Muscle of back (tissue), 11 donors: Measurements from ENCODE around the gene XXYLT1. TPM values are rescaled to one million over a fixed set of nuclear protein-coding genes. Genes with fewer than 3 reads are reported as not detected.
"Not testable (repeated sequence)": the region's sequence is repeated elsewhere in the genome, so short reads cannot be mapped to it uniquely, and the experiment has no call there.

Experiments
- DNase-seq, 3 donors: peaks; one replicate each; pipeline versions ENCODE4 v3.0.0 to v3.0.0-alpha.2; 2013
- polyA plus RNA-seq, 10 donors: library from polyadenylated mRNA; unstranded; fragments of 120-200 nt; gene quantifications; one replicate each; pipeline ENCODE4 v1.2.1, GENCODE V29; 2013; ENCODE audit not compliant: insufficient read length in 10 of 10

Gene XXYLT1
- polyA plus RNA-seq, 10 donors = 17.8 to 32.2 (median 22.8) TPM

GRCh38 chr3:195066441-195066841 lies 204.5 kb downstream of the XXYLT1 start:
- no peak for DNase-seq

DNA sequence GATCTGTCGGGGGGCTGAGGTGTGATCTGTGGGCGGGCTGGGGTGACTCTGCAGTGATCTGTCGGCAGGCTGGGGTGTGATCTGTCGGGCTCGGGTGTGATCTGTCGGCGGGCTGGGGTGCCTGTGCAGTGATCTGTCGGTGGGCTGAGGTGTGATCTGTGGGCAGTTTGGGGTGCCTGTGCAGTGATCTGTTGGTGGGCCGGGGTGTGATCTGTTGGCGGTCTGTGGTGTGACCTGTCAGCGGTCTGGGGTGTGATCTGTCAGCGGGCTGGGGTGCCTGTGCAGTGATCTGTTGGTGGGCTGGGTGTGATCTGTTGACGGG lies 205.1 kb downstream of the XXYLT1 start:
- DNase-seq = no peak

DNA sequence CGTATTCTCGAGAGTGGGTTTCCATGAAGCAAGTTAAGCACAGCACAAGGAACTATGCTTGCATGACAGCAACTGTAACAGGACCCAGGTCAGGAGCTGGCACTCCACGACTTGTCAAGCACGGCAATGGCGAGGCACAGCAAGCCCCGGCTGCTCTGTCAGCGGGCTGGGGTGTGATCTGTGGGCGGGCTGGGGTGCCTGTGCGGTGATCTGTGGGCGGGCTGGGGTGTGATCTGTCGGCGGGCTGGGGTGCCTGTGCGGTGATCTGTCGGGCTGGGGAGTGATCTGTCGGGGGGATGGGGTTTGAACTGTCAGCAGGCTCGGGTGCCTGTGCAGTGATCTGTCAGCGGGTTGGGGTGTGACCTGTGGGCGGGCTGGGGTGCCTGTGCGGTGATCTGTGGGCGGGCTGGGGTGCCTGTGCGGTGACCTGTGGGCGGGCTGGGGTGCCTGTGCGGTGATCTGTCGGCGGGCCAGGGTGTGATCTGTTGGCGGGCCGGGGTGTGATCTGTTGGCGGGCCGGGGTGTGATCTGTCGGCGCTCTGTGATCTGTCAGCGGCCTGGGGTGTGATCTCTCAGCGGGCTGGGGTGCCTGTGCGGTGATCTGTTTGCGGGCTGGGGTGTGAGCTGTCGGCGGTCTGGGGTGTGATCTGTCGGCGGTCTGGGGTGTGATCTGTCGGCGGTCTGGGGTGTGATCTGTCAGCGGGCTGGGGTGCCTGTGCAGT lies 205.7 kb downstream of the XXYLT1 start:
- DNase-seq = no peak

DNA sequence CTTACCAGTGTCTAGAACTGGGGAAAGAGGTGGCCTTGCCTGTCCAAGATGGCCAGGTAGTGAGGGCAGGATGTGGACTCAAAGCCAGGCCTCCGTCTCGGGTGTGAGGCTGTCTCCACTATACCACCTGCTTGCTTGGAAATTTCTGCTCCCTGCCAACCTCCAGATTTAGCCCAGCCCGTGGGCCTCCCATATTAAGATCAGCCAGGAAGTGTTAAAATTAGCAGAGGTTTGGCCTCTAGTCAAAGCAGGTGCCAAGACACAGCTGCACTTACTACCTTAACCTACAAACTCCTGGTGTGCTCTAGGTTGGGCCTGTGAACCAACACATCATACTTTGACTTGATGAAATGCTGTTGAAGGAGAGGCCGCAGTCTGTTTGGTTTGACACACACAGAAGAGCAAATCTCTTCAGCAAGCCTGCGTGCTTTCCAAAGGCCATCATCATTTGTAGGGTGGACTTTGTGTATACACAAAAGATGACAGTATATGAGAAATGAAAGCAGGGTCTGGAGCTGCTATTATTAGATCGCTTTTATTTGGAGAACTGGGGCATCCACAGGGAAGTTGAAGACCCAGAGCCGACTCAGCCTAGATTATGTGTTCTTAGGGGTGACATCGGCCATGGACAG lies 206.5 kb downstream of the XXYLT1 start:
- DNase-seq = peak in 2 of 3 donors; percentile 31 to 43

- DNase-seq = no peak
Observed at GRCh38 chr3:195063581-195064193, 207.3 kb downstream of the XXYLT1 start.

- DNase-seq = no peak
Observed at GRCh38 chr3:195062866-195063540, 208.0 kb downstream of the XXYLT1 start.

GRCh38 chr3:195061756-195062655 lies 209.0 kb downstream of the XXYLT1 start:
- DNase-seq = no peak

- no peak for DNase-seq
Observed at GRCh38 chr3:195060531-195061291, 210.2 kb downstream of the XXYLT1 start.

DNA sequence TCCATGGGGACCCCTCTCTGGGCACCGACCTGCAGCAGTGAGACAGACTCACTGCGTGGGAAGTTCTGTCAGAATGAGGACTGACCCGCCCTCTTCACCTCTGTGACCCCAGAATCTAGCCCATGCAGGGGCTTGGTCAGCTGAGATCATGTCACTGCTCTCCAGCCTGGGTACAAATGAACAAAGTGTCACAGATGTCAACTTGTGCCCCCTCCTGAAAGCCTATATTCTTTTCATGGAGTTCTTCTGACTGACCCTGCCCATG lies 210.8 kb downstream of the XXYLT1 start:
- DNase-seq = no peak

DNA sequence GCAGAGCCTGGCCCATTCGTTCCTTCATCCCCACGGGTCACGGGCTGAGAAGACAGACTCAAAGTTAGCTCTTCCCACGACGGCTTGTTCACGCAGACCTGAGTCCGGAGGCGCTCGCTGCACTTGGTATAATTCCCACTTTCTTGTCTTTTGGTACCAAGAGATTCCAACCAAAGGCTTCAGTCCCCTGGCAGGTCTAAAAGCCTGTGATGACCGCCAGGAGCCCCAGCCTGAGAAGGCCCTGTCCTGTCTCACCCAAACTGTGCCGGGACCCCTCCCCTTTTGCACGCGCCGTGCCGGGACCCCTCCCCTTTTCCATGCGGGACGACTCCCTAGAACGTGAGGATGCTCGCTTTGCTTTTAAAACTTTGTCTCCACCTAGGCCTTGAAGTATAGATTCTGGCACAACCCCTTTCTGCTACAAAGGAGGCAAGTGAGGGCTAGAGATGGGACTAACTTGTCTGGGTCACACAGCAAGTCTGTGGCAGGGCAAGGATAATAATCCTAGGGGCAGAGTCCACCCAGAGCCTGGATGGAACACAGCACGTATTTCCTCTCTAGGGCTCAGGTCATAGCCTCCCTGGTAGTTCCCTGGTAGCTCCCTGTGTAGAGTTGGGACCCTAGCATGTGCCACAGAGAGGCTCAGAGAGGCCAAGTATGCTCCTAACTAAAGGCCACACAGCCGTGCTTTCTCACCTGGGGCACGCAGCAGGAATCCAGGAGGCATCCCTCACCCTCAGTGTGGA lies 211.3 kb downstream of the XXYLT1 start:
- no peak for DNase-seq

DNA sequence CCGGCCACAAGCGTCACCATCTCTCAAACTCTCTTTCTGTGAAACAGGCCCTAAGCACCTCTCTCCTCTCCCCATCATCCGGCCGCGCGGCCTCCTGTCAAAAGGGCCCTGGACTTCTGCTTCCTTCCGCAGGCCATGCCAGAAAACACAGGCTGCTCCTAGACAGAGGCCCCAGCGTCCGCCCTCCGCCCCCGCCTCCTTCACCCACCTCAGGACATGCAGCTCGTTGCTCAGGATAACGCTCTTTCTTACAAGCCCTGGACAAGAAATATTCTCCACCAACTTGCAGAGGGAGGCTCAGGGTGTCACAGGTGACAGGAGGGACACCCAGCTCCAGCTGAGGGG lies 212.0 kb downstream of the XXYLT1 start:
- peak; percentile 11 to 75 (median 39) for DNase-seq

DNA sequence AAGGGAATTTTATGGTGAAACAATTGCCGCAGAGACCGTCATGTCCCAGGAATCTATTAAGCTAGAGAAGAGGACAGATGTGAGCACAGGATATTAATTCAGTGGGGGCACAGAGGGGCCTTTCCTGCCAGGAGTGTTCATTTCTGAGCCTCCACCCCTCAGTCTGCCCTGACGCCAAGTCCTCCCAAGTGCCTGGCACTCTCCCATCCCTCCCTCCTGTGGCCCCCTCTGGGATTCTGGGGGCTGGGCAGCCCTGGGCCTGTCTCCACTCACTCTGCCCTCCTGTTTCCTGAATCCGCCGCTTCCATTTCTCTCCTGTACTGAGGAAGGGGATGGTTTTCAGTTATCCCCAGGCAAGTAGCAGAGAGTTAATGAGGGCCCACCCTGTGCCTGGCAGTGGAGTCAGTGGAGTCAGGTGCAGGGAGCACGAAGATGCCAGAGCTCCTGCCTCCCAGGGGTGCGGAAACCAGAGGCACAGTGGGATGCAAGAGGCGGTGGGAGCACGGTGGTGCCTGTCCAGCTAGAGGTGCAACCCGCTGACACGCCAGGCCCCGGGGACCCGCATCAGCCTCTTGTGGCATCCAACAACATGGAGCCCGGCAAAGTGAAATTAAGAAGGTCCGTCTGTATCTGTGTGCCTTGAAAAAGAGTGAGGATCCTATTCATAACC lies 212.5 kb downstream of the XXYLT1 start:
- no peak for DNase-seq

DNA sequence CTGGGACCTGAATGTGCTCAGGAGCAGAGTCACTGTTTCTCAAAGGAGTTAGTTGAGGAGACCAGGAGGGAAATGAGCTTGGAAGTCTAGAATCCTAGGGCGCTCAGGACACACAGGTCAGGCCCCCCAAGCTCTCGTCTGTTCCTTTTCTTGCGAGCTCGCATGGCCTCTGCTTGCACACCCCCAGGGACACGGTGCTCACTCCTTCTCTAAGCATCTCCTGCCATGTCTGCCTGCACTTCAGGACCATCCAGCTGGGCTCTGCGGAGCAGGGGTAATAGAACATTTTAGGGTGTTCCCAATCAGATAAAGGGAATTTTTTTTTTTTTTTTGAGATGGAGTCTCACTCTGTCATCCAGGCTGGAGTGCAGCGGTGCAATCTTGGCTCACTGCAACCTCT lies 213.2 kb downstream of the XXYLT1 start:
- no peak for DNase-seq

DNA sequence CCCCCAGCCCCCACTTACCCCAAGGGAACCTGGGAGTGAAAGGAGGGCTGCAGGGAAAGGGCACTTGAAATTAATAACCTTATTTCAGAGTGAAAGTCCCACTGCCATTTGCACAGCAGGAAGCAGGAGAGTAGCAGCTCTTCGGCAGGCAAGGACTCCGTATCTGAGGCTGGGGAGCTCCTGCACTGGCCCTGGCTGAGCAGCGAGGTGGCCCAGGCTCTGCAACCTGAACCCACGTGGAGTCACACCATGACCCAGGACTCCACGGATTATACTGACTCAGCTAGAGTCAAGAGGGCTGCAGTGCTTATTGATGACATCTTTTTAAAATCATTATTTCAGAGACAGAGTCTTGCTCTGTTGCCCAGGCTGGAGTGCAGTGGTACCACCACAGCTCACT lies 214.5 kb downstream of the XXYLT1 start:
- DNase-seq = no peak

DNA sequence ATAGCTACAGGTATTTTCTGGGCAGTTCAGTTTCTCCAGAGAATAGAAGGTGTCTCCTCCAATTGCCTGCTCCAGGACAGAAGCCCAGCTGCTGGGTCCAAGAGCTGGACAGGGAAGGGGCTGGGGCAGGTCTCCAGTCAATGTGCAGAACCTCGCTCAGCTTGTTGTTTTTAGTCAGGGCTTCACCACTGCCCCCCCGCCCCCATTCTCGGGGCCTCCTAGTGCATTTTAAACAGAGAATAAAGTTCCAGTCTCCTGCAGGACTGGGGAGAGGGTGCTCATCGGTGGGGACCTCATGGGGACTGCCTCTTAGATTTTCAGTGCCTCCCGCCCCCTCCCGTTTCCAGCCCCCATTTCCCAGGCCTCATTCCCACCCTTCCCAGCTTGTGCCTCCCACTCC lies 216.6 kb downstream of the XXYLT1 start:
- DNase-seq = no peak

DNA sequence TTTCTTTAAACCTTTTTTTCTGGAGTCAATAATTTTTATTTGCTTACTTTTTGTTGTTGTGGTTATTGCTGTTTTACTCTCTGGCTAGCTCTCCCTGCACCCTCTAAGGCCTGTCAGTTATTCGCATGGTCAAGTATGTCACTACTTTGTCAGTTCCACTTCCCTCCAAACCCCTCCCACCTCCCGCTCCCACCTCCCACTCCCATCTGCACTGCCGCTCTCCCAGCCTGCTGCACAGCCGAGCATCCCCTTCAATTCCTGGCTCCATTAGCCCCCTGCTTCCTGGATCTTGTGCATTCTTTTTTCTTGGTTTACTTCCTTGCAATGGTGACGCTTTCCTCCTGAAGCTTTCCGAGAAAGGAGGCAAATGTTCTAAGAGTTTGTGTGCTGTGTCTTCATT lies 218.0 kb downstream of the XXYLT1 start:
- no peak for DNase-seq

- DNase-seq = not testable (repeated sequence)
Observed at GRCh38 chr3:195050296-195050695, 220.7 kb downstream of the XXYLT1 start.

DNA sequence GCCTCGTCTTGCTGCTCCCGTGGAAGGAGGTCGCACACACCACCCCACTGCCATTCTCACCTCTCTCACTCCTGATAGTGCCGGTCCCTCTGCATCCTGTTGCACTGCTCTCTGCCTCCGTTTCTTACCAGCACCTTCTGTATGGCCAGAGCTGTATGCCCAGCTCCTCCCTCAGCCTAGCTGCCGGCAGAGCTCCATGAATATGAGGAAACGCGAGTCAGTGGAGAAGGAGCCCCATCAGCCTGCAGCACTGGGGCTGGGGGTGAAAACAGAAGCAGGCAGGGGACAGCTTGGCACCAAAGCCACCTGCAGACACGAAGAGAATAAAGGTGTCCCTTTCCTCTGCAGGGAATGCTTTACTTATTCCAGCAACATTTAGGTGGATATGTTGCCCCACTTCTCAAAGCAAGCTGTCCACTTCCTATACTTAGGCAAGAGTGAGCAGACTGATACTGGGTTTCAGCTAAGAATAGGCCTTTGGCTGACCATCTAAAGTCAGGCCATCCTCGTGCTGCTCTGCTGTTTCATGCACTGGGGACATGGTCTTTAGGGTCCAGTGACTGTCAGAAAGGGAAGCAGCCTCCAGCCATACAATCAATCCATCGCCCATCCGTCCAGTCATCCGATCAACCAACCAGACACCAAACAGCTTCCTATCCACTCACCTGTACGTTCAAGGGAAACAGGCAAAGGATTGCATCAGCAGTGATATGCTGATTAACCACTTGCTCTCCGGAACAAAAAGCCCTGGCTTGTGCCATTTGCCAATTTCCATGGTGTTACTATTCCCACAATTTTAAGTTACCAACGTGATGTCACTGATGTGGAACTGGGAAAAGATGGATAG lies 222.7 kb downstream of the XXYLT1 start:
- no peak for DNase-seq

GRCh38 chr3:195047536-195047935 lies 223.4 kb downstream of the XXYLT1 start:
- no peak for DNase-seq
